HG03354 (cell line): ENCODE data around the gene OR4A5.
"Not testable (repeated sequence)": the region's sequence is repeated elsewhere in the genome, so short reads cannot be mapped to it uniquely, and the experiment has no call there.

ENCODE experiments used
- ATAC-seq: cut with Tn5 transposase; IDR thresholded peaks from one replicate; pipeline ENCODE4 v1.9.1; 2021; ENCODE audit warnings: mild to moderate bottlenecking; ENCODE audit not compliant: unreplicated experiment, poor library complexity, severe bottlenecking

Gene OR4A5

GRCh38 chr11:54706532-54706931, at the start of gene OR4A5:
TSS of gene OR4A5 (plus strand) at chr11:54706832. CDS start at chr11:54706885, 53 bp downstream.
- ATAC-seq: not testable (repeated sequence)

- ATAC-seq: not testable (repeated sequence)
Measured at GRCh38 chr11:54720094-54720493, 13.5 kb downstream of the OR4A5 start.
